SK-N-SH treated with all-trans-retinoic acid at 6 μM for 48 hours (cell line): ENCODE results near the gene OR1J4.

Experiments used
- ATAC-seq: fragments of 200-7000 bp; cut with Tn5 transposase; 3 replicates; pipeline ENCODE4 v1.9.1; 2020; ENCODE audit warnings: mild to moderate bottlenecking, moderate library complexity
- ARNTL ChIP-seq: fragments of 450-650 bp; formaldehyde crosslinking; IDR thresholded peaks from 2 replicates; pipeline ENCODE4 v1.5.0; 2020; ENCODE audit warnings: low read depth, mild to moderate bottlenecking, moderate library complexity, borderline replicate concordance
- BACH2 ChIP-seq: fragments of 250-450 bp; sonication (Bioruptor Pico); IDR thresholded peaks from 2 replicates; pipeline ENCODE4 v1.9.0; 2021; ENCODE audit warnings: mild to moderate bottlenecking, borderline replicate concordance
- CREB5 ChIP-seq: fragments of 250-450 bp; sonication (Bioruptor Pico); IDR thresholded peaks from 2 replicates; pipeline ENCODE4 v1.5.1; 2020; ENCODE audit warnings: low read depth, mild to moderate bottlenecking, moderate library complexity
- CSDC2 ChIP-seq: fragments of 250-450 bp; sonication (Bioruptor Pico); IDR thresholded peaks from 2 replicates; pipeline ENCODE4 v1.5.0; 2020; ENCODE audit warnings: mild to moderate bottlenecking, moderate library complexity
- CSRNP3 ChIP-seq: fragments of 250-450 bp; sonication (Bioruptor Pico); IDR thresholded peaks from 2 replicates; pipeline ENCODE4 v1.5.1; 2021; ENCODE audit warnings: mild to moderate bottlenecking, moderate library complexity
- ESRRG ChIP-seq: fragments of 250-450 bp; sonication (Bioruptor Pico); IDR thresholded peaks from 2 replicates; pipeline ENCODE4 v1.6.1; 2021; ENCODE audit warnings: mild to moderate bottlenecking
- GLIS3 ChIP-seq: fragments of 250-450 bp; sonication (Bioruptor Pico); IDR thresholded peaks from 2 replicates; pipeline ENCODE4 v1.5.0; 2020; ENCODE audit warnings: mild to moderate bottlenecking, moderate library complexity
- ISL1 ChIP-seq: fragments of 250-450 bp; sonication (Bioruptor Pico); IDR thresholded peaks from 2 replicates; pipeline ENCODE4 v2.1.2; 2022; ENCODE audit warnings: mild to moderate bottlenecking, moderate library complexity
- OSR1 ChIP-seq: fragments of 250-450 bp; sonication (Bioruptor Pico); IDR thresholded peaks from 2 replicates; pipeline ENCODE4 v1.8.0; 2022; ENCODE audit warnings: moderate library complexity, mild to moderate bottlenecking, inconsistent platforms
- PATZ1 ChIP-seq: fragments of 250-450 bp; sonication (Bioruptor Pico); IDR thresholded peaks from 2 replicates; pipeline ENCODE4 v1.8.0; 2020; ENCODE audit warnings: mild to moderate bottlenecking, moderate library complexity, borderline replicate concordance
- PPARA ChIP-seq: fragments of 250-450 bp; sonication (Bioruptor Pico); IDR thresholded peaks from 2 replicates; pipeline ENCODE4 v1.5.0; 2020; ENCODE audit warnings: mild to moderate bottlenecking, borderline replicate concordance
- RARB ChIP-seq: fragments of 250-450 bp; sonication (Bioruptor Pico); IDR thresholded peaks from 2 replicates; pipeline ENCODE4 v1.8.0; 2021; ENCODE audit warnings: mild to moderate bottlenecking, moderate library complexity
- SNAI2 ChIP-seq: fragments of 250-450 bp; sonication (Bioruptor Pico); IDR thresholded peaks from 2 replicates; pipeline ENCODE4 v1.5.0; 2020; ENCODE audit warnings: mild to moderate bottlenecking, moderate library complexity
- TCF4 ChIP-seq: fragments of 250-450 bp; sonication (Bioruptor Pico); IDR thresholded peaks from 2 replicates; pipeline ENCODE4 v1.8.0; 2021; ENCODE audit warnings: mild to moderate bottlenecking, moderate library complexity, borderline replicate concordance
- TOX ChIP-seq: fragments of 250-450 bp; sonication (Bioruptor Pico); IDR thresholded peaks from 2 replicates; pipeline ENCODE4 v1.8.0; 2021; ENCODE audit warnings: mild to moderate bottlenecking, moderate library complexity, borderline replicate concordance
- TSHZ2 ChIP-seq: fragments of 250-450 bp; sonication (Bioruptor Pico); IDR thresholded peaks from 2 replicates; pipeline ENCODE4 v1.5.0; 2020; ENCODE audit warnings: mild to moderate bottlenecking, moderate library complexity
- ZC3H10 ChIP-seq: fragments of 250-450 bp; sonication (Bioruptor Pico); IDR thresholded peaks from 2 replicates; pipeline ENCODE4 v1.5.1; 2021; ENCODE audit warnings: mild to moderate bottlenecking, moderate library complexity
- ZFP3 ChIP-seq: fragments of 250-450 bp; sonication (Bioruptor Pico); IDR thresholded peaks from 2 replicates; pipeline ENCODE4 v1.5.0; 2020; ENCODE audit warnings: mild to moderate bottlenecking, moderate library complexity
- ZFP30 ChIP-seq: fragments of 450-650 bp; formaldehyde crosslinking; IDR thresholded peaks from 2 replicates; pipeline ENCODE4 v1.5.0; 2022; ENCODE audit warnings: mild to moderate bottlenecking, moderate library complexity
- ZNF565 ChIP-seq: fragments of 450-650 bp; formaldehyde crosslinking; conservative IDR thresholded peaks from 2 replicates; pipeline ENCODE4 v1.5.0; 2020; ENCODE audit warnings: low read depth, mild to moderate bottlenecking, moderate library complexity
- ZNF70 ChIP-seq: fragments of 450-650 bp; formaldehyde crosslinking; IDR thresholded peaks from 2 replicates; pipeline ENCODE4 v1.5.0; 2020; ENCODE audit warnings: mild to moderate bottlenecking, moderate library complexity
- ZNF8 ChIP-seq: fragments of 450-650 bp; formaldehyde crosslinking; IDR thresholded peaks from 2 replicates; pipeline ENCODE4 v1.5.0; 2020; ENCODE audit warnings: mild to moderate bottlenecking, moderate library complexity

OR1J4 gene

GRCh38 chr9:122479062-122479461 lies 39.9 kb upstream of the OR1J4 start:
- ATAC-seq, result no peak
- TF ChIP-seq ZC3H10 (CRISPR knock-in tag) (no peak), RARB (no peak), OSR1 (CRISPR knock-in tag) (no peak), ZNF8 (no peak), CREB5 (CRISPR knock-in tag) (no peak), PPARA (CRISPR knock-in tag) (no peak), ZFP3 (CRISPR knock-in tag) (no peak)
- TF ChIP-seq, all 23 proteins: peak for 0

- peak; percentile 86 for ATAC-seq
- TF ChIP-seq ISL1 (CRISPR knock-in tag), result no peak
- TF ChIP-seq PPARA (CRISPR knock-in tag), result no peak
- no peak for TF ChIP-seq ESRRG (CRISPR knock-in tag)
- TF ChIP-seq ZFP3 (CRISPR knock-in tag), result no peak
These were observed 20.1 kb upstream of the OR1J4 start for GRCh38 chr9:122498883-122499288.

- no peak for ATAC-seq
- TF ChIP-seq TCF4 (CRISPR knock-in tag) (no peak), ZC3H10 (CRISPR knock-in tag) (no peak), TOX (CRISPR knock-in tag) (no peak), ISL1 (CRISPR knock-in tag) (no peak)
These were observed 12.0 kb upstream of the OR1J4 start for GRCh38 chr9:122506964-122507363.

GRCh38 chr9:122510502-122510901 lies 8.4 kb upstream of the OR1J4 start, which contains the start of gene OR1J2:
Gene OR1J2, plus strand, starts transcription at chr9:122510802. Its CDS starts 0 bp downstream, at chr9:122510802.
- ATAC-seq, result no peak

GRCh38 chr9:122518226-122518625 lies 715 bp upstream of the OR1J4 start:
- ATAC-seq, result no peak
- TF ChIP-seq ISL1 (CRISPR knock-in tag), result no peak
- no peak for TF ChIP-seq GLIS3 (CRISPR knock-in tag)
- no peak for TF ChIP-seq SNAI2 (CRISPR knock-in tag)
- TF ChIP-seq ZFP30 (CRISPR knock-in tag), result no peak
- TF ChIP-seq ZNF565, result no peak
- TF ChIP-seq PATZ1 (CRISPR knock-in tag), result no peak
- TF ChIP-seq ZNF70, result no peak
- TF ChIP-seq ARNTL (CRISPR knock-in tag), result no peak

More at GRCh38 chr9:122510502-122510901, 8.4 kb upstream of the OR1J4 start, which contains the start of gene OR1J2:
- TF ChIP-seq ZNF8, result no peak
- no peak for TF ChIP-seq ARNTL (CRISPR knock-in tag)
- TF ChIP-seq BACH2 (CRISPR knock-in tag), result no peak
- no peak for TF ChIP-seq RARB
- TF ChIP-seq PPARA (CRISPR knock-in tag), result no peak
- TF ChIP-seq ZFP30 (CRISPR knock-in tag), result no peak
- TF ChIP-seq TOX (CRISPR knock-in tag), result no peak
- TF ChIP-seq TCF4 (CRISPR knock-in tag), result no peak
- no peak for TF ChIP-seq OSR1 (CRISPR knock-in tag)
- no peak for TF ChIP-seq ZNF70
- TF ChIP-seq CSDC2 (CRISPR knock-in tag), result no peak
- no peak for TF ChIP-seq TSHZ2
- no peak for TF ChIP-seq ISL1 (CRISPR knock-in tag)
- TF ChIP-seq CSRNP3 (CRISPR knock-in tag), result no peak
